Neural cell (in vitro differentiated cells): ENCODE data around the gene HNRNPA2B1. TPM values are rescaled to one million over a fixed set of nuclear protein-coding genes. Genes with fewer than 3 reads are reported as not detected.

Source experiments
- H2AFZ ChIP-seq: fragments of 200-600, 300-800 bp; sonication (generic), shearing (Covaris generic); 2 replicates; pipeline ENCODE4 v1.6.0; 2014; ENCODE audit warnings: low read depth, mild to moderate bottlenecking, antibody characterized with exemption, low read length, moderate library complexity
- H3F3A ChIP-seq: fragments of 200-600 bp; shearing (Covaris generic); 2 replicates; pipeline ENCODE4 v1.6.1; 2016; ENCODE audit warnings: mild to moderate bottlenecking, moderate library complexity, mixed read lengths, antibody characterized with exemption, low read length; ENCODE audit not compliant: insufficient read depth, poor library complexity, severe bottlenecking
- H3K27ac ChIP-seq: fragments of 200-600, 300-800 bp; sonication (generic), shearing (Covaris generic); 2 replicates; pipeline ENCODE4 v1.5.1; 2014; ENCODE audit warnings: mild to moderate bottlenecking, low read length, moderate library complexity
- H3K27me3 ChIP-seq: fragments of 300-800, 200-600 bp; sonication (generic), shearing (Covaris generic); 2 replicates; pipeline ENCODE4 v1.6.0; 2014; ENCODE audit warnings: mild to moderate bottlenecking, low read depth, low read length, moderate library complexity; ENCODE audit not compliant: insufficient read depth
- H3K36me3 ChIP-seq: fragments of 300-800, 200-600 bp; sonication (generic), shearing (Covaris generic); 2 replicates; pipeline ENCODE4 v1.5.1; 2014; ENCODE audit warnings: mild to moderate bottlenecking, antibody characterized with exemption, low read length, moderate library complexity; ENCODE audit not compliant: insufficient read depth
- H3K4me2 ChIP-seq: fragments of 300-800, 200-600 bp; sonication (generic), shearing (Covaris generic); 2 replicates; pipeline ENCODE4 v1.6.0; 2014; ENCODE audit warnings: mild to moderate bottlenecking, low read length
- H3K4me3 ChIP-seq: fragments of 300-800, 200-600 bp; sonication (generic), shearing (Covaris generic); 2 replicates; pipeline ENCODE4 v1.5.1; 2014; ENCODE audit warnings: mild to moderate bottlenecking, low read length, moderate library complexity
- H3K79me2 ChIP-seq: fragments of 200-600 bp; shearing (Covaris generic); replicated peaks from 2 replicates; pipeline ENCODE4 v1.6.0; 2014; ENCODE audit warnings: mild to moderate bottlenecking, low read length, moderate library complexity; ENCODE audit not compliant: insufficient read depth
- H3K9ac ChIP-seq: fragments of 300-800, 200-600 bp; sonication (generic), shearing (Covaris generic); 2 replicates; pipeline ENCODE4 v1.6.1; 2016; ENCODE audit warnings: mild to moderate bottlenecking, low read length, mixed read lengths
- H3K9me2 ChIP-seq: fragments of 200-600 bp; shearing (Covaris generic); 2 replicates; pipeline ENCODE4 v1.6.1; 2016; ENCODE audit warnings: mild to moderate bottlenecking, low read length, mixed read lengths; ENCODE audit not compliant: insufficient read depth
- H3K9me3 ChIP-seq: fragments of 200-600, 300-800 bp; sonication (generic), shearing (Covaris generic); 2 replicates; pipeline ENCODE4 v1.6.1; 2016; ENCODE audit warnings: mild to moderate bottlenecking, mixed run types, low read length, moderate library complexity, mixed read lengths
- H4K20me1 ChIP-seq: fragments of 200-600 bp; shearing (Covaris generic); 2 replicates; pipeline ENCODE4 v1.6.1; 2016; ENCODE audit warnings: mild to moderate bottlenecking, mixed run types; ENCODE audit not compliant: insufficient read depth
- EP300 ChIP-seq: fragments of 450-650 bp; conservative IDR thresholded peaks from 2 replicates; pipeline ENCODE4 v1.6.1; 2014; ENCODE audit warnings: antibody characterized with exemption, mild to moderate bottlenecking, moderate library complexity; ENCODE audit not compliant: poor library complexity, severe bottlenecking
- EZH2 ChIP-seq: fragments of 200-600, 300-800 bp; shearing (Covaris generic), sonication (generic); IDR thresholded peaks from 2 replicates; pipeline ENCODE4 v1.6.1; 2014; ENCODE audit warnings: antibody characterized with exemption, low read length, borderline replicate concordance, mild to moderate bottlenecking; ENCODE audit not compliant: insufficient read depth, poor library complexity, severe bottlenecking
- MXI1 ChIP-seq: fragments of 450-650 bp; conservative IDR thresholded peaks from 2 replicates; pipeline ENCODE4 v1.6.1; 2014; ENCODE audit warnings: antibody characterized with exemption, mild to moderate bottlenecking; ENCODE audit not compliant: poor library complexity, severe bottlenecking
- POLR2AphosphoS5 ChIP-seq: IDR thresholded peaks from 2 replicates; pipeline ENCODE4 v1.6.1; 2012
- RAD21 ChIP-seq: fragments of 450-650 bp; conservative IDR thresholded peaks from 2 replicates; pipeline ENCODE4 v1.6.1; 2014; ENCODE audit warnings: antibody characterized with exemption, mild to moderate bottlenecking, moderate library complexity
- SMC3 ChIP-seq: fragments of 450-650 bp; conservative IDR thresholded peaks from 2 replicates; pipeline ENCODE4 v1.6.1; 2014; ENCODE audit warnings: antibody characterized with exemption, mild to moderate bottlenecking, moderate library complexity; ENCODE audit not compliant: poor library complexity
- TAF1 ChIP-seq: IDR thresholded peaks from 2 replicates; pipeline ENCODE4 v1.6.1; 2012; ENCODE audit warnings: low read depth
- polyA plus RNA-seq: library from polyadenylated mRNA; depleted of rRNA; stranded (reverse); fragments of >200 nt; gene quantifications from 2 replicates; pipeline ENCODE4 v1.2.3, GENCODE V29; 2014
- TF ChIP-seq, protein P1 (sequence below): fragments of 450-650 bp; IDR thresholded peaks from 2 replicates; pipeline ENCODE4 v1.5.1; 2014; ENCODE audit warnings: antibody characterized with exemption, mild to moderate bottlenecking, moderate library complexity; ENCODE audit not compliant: poor library complexity, severe bottlenecking
- TF ChIP-seq, protein P2 (sequence below): IDR thresholded peaks from 2 replicates; pipeline ENCODE4 v1.6.1; 2012; ENCODE audit warnings: borderline replicate concordance

Gene HNRNPA2B1
- polyA plus RNA-seq, 1 donor from 2014 or later = 419 TPM

DNA sequence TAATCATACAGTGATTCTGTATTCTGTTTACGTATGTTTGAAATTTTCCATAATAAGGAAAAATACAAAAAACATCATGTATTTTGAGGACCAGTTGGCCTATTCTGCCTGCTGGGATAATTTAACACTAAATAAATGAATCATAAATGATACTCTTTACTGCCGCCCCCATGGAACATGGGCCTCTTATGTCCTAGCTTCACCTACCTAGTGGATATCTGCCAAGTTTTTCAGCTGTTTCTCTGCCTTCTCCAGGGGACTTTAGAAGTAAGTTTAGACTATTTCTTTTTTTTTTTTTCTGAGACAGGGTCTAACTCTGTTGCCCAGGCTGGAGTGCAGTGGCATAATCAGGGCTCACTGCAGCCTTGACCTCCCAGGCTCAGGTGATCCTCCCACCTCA is 38.1 kb downstream of the HNRNPA2B1 start:
- no peaks in the 10 kb centered on the region for H4K20me1 ChIP-seq
- no peaks in the 10 kb centered on the region for H3K9me2 ChIP-seq
- H3F3A ChIP-seq = no peaks in the 10 kb centered on the region
- H3K27ac ChIP-seq = no peak overlapping the region
- no peak overlapping the region for H3K4me3 ChIP-seq
- H3K9ac ChIP-seq = no peak overlapping the region
- TF ChIP-seq TAF1 = no peak
- TF ChIP-seq, protein P1, sequence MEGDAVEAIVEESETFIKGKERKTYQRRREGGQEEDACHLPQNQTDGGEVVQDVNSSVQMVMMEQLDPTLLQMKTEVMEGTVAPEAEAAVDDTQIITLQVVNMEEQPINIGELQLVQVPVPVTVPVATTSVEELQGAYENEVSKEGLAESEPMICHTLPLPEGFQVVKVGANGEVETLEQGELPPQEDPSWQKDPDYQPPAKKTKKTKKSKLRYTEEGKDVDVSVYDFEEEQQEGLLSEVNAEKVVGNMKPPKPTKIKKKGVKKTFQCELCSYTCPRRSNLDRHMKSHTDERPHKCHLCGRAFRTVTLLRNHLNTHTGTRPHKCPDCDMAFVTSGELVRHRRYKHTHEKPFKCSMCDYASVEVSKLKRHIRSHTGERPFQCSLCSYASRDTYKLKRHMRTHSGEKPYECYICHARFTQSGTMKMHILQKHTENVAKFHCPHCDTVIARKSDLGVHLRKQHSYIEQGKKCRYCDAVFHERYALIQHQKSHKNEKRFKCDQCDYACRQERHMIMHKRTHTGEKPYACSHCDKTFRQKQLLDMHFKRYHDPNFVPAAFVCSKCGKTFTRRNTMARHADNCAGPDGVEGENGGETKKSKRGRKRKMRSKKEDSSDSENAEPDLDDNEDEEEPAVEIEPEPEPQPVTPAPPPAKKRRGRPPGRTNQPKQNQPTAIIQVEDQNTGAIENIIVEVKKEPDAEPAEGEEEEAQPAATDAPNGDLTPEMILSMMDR = no peak
- TF ChIP-seq, protein P2, sequence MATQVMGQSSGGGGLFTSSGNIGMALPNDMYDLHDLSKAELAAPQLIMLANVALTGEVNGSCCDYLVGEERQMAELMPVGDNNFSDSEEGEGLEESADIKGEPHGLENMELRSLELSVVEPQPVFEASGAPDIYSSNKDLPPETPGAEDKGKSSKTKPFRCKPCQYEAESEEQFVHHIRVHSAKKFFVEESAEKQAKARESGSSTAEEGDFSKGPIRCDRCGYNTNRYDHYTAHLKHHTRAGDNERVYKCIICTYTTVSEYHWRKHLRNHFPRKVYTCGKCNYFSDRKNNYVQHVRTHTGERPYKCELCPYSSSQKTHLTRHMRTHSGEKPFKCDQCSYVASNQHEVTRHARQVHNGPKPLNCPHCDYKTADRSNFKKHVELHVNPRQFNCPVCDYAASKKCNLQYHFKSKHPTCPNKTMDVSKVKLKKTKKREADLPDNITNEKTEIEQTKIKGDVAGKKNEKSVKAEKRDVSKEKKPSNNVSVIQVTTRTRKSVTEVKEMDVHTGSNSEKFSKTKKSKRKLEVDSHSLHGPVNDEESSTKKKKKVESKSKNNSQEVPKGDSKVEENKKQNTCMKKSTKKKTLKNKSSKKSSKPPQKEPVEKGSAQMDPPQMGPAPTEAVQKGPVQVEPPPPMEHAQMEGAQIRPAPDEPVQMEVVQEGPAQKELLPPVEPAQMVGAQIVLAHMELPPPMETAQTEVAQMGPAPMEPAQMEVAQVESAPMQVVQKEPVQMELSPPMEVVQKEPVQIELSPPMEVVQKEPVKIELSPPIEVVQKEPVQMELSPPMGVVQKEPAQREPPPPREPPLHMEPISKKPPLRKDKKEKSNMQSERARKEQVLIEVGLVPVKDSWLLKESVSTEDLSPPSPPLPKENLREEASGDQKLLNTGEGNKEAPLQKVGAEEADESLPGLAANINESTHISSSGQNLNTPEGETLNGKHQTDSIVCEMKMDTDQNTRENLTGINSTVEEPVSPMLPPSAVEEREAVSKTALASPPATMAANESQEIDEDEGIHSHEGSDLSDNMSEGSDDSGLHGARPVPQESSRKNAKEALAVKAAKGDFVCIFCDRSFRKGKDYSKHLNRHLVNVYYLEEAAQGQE = no peak
- TF ChIP-seq RAD21 = no peak
- TF ChIP-seq MXI1 = no peak
- no peak for TF ChIP-seq EZH2
- no peak for TF ChIP-seq POLR2AphosphoS5
- no peak for TF ChIP-seq EP300
- TF ChIP-seq SMC3 = no peak
- H3K9me3 ChIP-seq = no peaks in the 10 kb centered on the region
- H3K27me3 ChIP-seq = no peaks in the 10 kb centered on the region
- no peaks in the 10 kb centered on the region for H3K79me2 ChIP-seq
- H3K36me3 ChIP-seq = no peaks in the 10 kb centered on the region
- H2AFZ ChIP-seq = no peak overlapping the region
- H3K4me2 ChIP-seq = no peak overlapping the region

DNA sequence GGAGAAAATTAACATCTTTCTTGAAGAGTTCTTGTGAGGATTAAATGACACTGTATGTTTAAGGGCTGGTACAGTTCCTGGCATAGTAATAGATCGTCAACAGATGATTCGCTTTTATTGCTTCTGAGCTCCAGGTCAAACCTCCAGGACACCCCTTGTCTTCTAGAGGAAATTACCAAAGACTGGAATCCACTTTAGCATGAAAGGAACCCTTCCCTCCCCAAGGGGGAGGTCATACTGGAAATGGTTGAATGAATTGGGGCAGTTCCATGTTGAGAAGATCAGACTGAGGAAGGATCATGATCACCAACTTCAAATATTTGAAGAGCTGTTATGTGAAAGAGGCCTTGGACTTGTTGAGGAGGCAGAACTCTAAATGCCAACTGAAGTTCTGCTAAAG is 39.6 kb downstream of the HNRNPA2B1 start:
- H3K9ac ChIP-seq = no peak overlapping the region
- no peaks in the 10 kb centered on the region for H3K9me2 ChIP-seq
- no peaks in the 10 kb centered on the region for H3K9me3 ChIP-seq
- H3F3A ChIP-seq = no peaks in the 10 kb centered on the region
- TF ChIP-seq TAF1 (no peak), EP300 (no peak), RAD21 (no peak), EZH2 (no peak), SMC3 (no peak), POLR2AphosphoS5 (no peak), MXI1 (no peak)
- TF ChIP-seq, protein P2 = no peak
- TF ChIP-seq, protein P1 = no peak
- H3K36me3 ChIP-seq = no peaks in the 10 kb centered on the region
- H3K4me3 ChIP-seq = no peak overlapping the region
- H2AFZ ChIP-seq = no peak overlapping the region
- no peaks in the 10 kb centered on the region for H3K27me3 ChIP-seq
- no peak overlapping the region for H3K27ac ChIP-seq
- no peaks in the 10 kb centered on the region for H4K20me1 ChIP-seq
- H3K79me2 ChIP-seq = no peaks in the 10 kb centered on the region
- H3K4me2 ChIP-seq = no peak overlapping the region
